Liver (tissue), 9 donors: ENCODE data around the gene MMP14. TPM values are rescaled to one million over a fixed set of nuclear protein-coding genes. Genes with fewer than 3 reads are reported as not detected.
"Not testable (repeated sequence)": the region's sequence is repeated elsewhere in the genome, so short reads cannot be mapped to it uniquely, and the experiment has no call there.

Source experiments
- DNase-seq: peaks from one replicate; pipeline ENCODE4 v3.0.0-alpha.2; 2017; ENCODE audit warnings: low spot score
- H3K27ac ChIP-seq, 2 donors: one replicate each; pipeline ENCODE4 v1.7.0; 2013; ENCODE audit warnings: inconsistent platforms in 2 of 2, low read length in 2 of 2, control low read depth in 1 of 2, low read depth in 1 of 2, mild to moderate bottlenecking in 1 of 2
- H3K27me3 ChIP-seq, 4 donors: one replicate each; pipeline versions ENCODE4 v1.6.1 to v1.7.0; 2013; ENCODE audit warnings: low read length in 3 of 4, inconsistent platforms in 1 of 4, mild to moderate bottlenecking in 1 of 4, moderate library complexity in 1 of 4; ENCODE audit not compliant: control insufficient read depth in 4 of 4, insufficient read depth in 4 of 4
- H3K36me3 ChIP-seq, 4 donors: one replicate each; pipeline versions ENCODE4 v1.6.1 to v1.7.0; 2013; ENCODE audit warnings: low read length in 3 of 4, mild to moderate bottlenecking in 3 of 4, low read depth in 1 of 4, moderate library complexity in 1 of 4; ENCODE audit not compliant: control insufficient read depth in 4 of 4, insufficient read depth in 3 of 4
- H3K4me1 ChIP-seq, 4 donors: one replicate each; pipeline versions ENCODE4 v1.6.1 to v1.7.0; 2013; ENCODE audit warnings: low read length in 3 of 4, mild to moderate bottlenecking in 3 of 4, moderate library complexity in 1 of 4; ENCODE audit not compliant: control insufficient read depth in 4 of 4, insufficient read depth in 4 of 4
- H3K4me3 ChIP-seq, 3 donors: one replicate each; pipeline versions ENCODE4 v1.6.1 to v1.7.0; 2013; ENCODE audit warnings: low read length in 3 of 3, control low read depth in 1 of 3, low read depth in 1 of 3, mild to moderate bottlenecking in 1 of 3
- H3K9ac ChIP-seq, 2 donors: one replicate each; pipeline ENCODE4 v1.7.0; 2013; ENCODE audit warnings: low read length in 2 of 2, mild to moderate bottlenecking in 2 of 2, moderate library complexity in 2 of 2, control low read depth in 1 of 2, low read depth in 1 of 2
- H3K9me3 ChIP-seq, 4 donors: one replicate each; pipeline versions ENCODE4 v1.6.1 to v1.7.0; 2013; ENCODE audit warnings: low read length in 3 of 4; ENCODE audit not compliant: control insufficient read depth in 4 of 4
- CTCF ChIP-seq: fragments of 150-350 bp; IDR thresholded peaks from 2 replicates; pipeline ENCODE4 v1.5.1; 2017; ENCODE audit warnings: improper control_type of control experiment, low read depth, low read length; ENCODE audit not compliant: missing input control
- EGR1 ChIP-seq, 2 donors: IDR thresholded peaks; 2 replicates each; pipeline ENCODE4 v1.6.1; 2016 to 2018; ENCODE audit warnings: antibody characterized with exemption in 2 of 2, low read depth in 2 of 2
- FOXA2 ChIP-seq: IDR thresholded peaks from 2 replicates; pipeline ENCODE4 v1.6.1; 2016; ENCODE audit warnings: antibody characterized with exemption
- GABPA ChIP-seq, 2 donors: IDR thresholded peaks in 1 of 2; conservative IDR thresholded peaks in 1 of 2; 2 replicates each; pipeline ENCODE4 v1.6.1; 2016; ENCODE audit warnings: antibody characterized with exemption in 2 of 2, mild to moderate bottlenecking in 1 of 2, moderate library complexity in 1 of 2
- HNF4A ChIP-seq, 2 donors: conservative IDR thresholded peaks; 2 replicates each; pipeline ENCODE4 v1.6.1; 2016; ENCODE audit warnings: antibody characterized with exemption in 2 of 2, mild to moderate bottlenecking in 2 of 2
- HNF4G ChIP-seq: IDR thresholded peaks from 2 replicates; pipeline ENCODE4 v1.6.1; 2016; ENCODE audit warnings: antibody characterized with exemption
- JUND ChIP-seq, 2 donors: IDR thresholded peaks; 2 replicates each; pipeline ENCODE4 v1.6.1; 2016; ENCODE audit warnings: antibody characterized with exemption in 2 of 2
- MAX ChIP-seq: IDR thresholded peaks from 2 replicates; pipeline ENCODE4 v1.6.1; 2016; ENCODE audit warnings: antibody characterized with exemption
- RAD21 ChIP-seq, 2 donors: IDR thresholded peaks; 2 replicates each; pipeline ENCODE4 v1.6.1; 2016; ENCODE audit warnings: antibody characterized with exemption in 2 of 2, mild to moderate bottlenecking in 2 of 2
- REST ChIP-seq: IDR thresholded peaks from 2 replicates; pipeline ENCODE4 v1.6.1; 2016; ENCODE audit warnings: antibody characterized with exemption, mild to moderate bottlenecking
- RXRA ChIP-seq, 2 donors: IDR thresholded peaks; 2 replicates each; pipeline ENCODE4 v1.6.1; 2017 to 2018; ENCODE audit warnings: antibody characterized with exemption in 2 of 2, mild to moderate bottlenecking in 1 of 2
- SP1 ChIP-seq: IDR thresholded peaks from 2 replicates; pipeline ENCODE4 v1.6.1; 2018; ENCODE audit warnings: antibody characterized with exemption, mild to moderate bottlenecking
- TAF1 ChIP-seq: conservative IDR thresholded peaks from 2 replicates; pipeline ENCODE4 v1.6.1; 2016; ENCODE audit warnings: antibody characterized with exemption, mild to moderate bottlenecking
- YY1 ChIP-seq: IDR thresholded peaks from 2 replicates; pipeline ENCODE4 v1.6.1; 2016; ENCODE audit warnings: antibody characterized with exemption, mild to moderate bottlenecking
- ZBTB33 ChIP-seq: IDR thresholded peaks from 2 replicates; pipeline ENCODE4 v1.6.1; 2016; ENCODE audit warnings: antibody characterized with exemption
- WGBS: extraction: QIAGEN DNeasy Blood & Tissue Kit; methylation state at CpG from one replicate; pipeline ENCODE4 v1.1.7; 2013; 5-methylcytosine and 5-hydroxymethylcytosine counted together
- polyA plus RNA-seq, 2 donors: library from polyadenylated mRNA; stranded (reverse) in 1 of 2; unstranded in 1 of 2; fragments of 200-250 nt in 1 of 2; fragments of >200 nt in 1 of 2; fragmentation: Nextera tagmentation in 1 of 2; extraction: Ambion mirVana in 1 of 2; gene quantifications; one replicate each; pipeline versions ENCODE4 v1.2.1 to v1.2.3, GENCODE V29; 2013 to 2015
- total RNA-seq, 2 donors: library from RNA; depleted of rRNA; stranded (reverse); fragments of >200 nt; gene quantifications; one replicate each; pipeline ENCODE4 v1.2.3, GENCODE V29; 2014
- donor health status: healthy.
- donor health status: healthy.
- donor health status: healthy.
- donor health status: healthy.
- donor health status: healthy.

Gene MMP14
- total and polyA plus RNA-seq, 4 donors, result 0.86 to 10.6 (median 8.0) TPM

GRCh38 chr14:22852599-22852939 is 16.2 kb downstream of the MMP14 start:
- no peaks in the 10 kb centered on the region for H3K27me3 ChIP-seq
- peaks cover 0 to 12% (median 8%) of the 10 kb centered on the region in 4 donors for H3K4me1 ChIP-seq
- H3K27ac ChIP-seq, result peak overlapping the region; percentile 52
- no peak overlapping the region for H3K4me3 ChIP-seq
- no peak overlapping the region for H3K9ac ChIP-seq
- H3K36me3 ChIP-seq, result no peaks in the 10 kb centered on the region
- no peak for TF ChIP-seq EGR1 (IDR thresholded peaks at IDR 0.05; ENCODE audit: low read depth in 2 of 2)
- no peak for TF ChIP-seq MAX
- TF ChIP-seq REST, result no peak
- TF ChIP-seq YY1, result no peak
- TF ChIP-seq GABPA (IDR thresholded peaks at IDR 0.05 in 1 of 2, conservative IDR thresholded peaks at IDR 0.05 in 1 of 2), result peak in 1 of 2 donors; percentile 17
- TF ChIP-seq SP1, result no peak
- TF ChIP-seq FOXA2, result peak; percentile 20
- no peak for DNase-seq
- WGBS, result 55% methylated on average over 2 of the region's 2 CpGs
- no peaks in the 10 kb centered on the region for H3K9me3 ChIP-seq

- DNase-seq, result peak; percentile 97
- Histone ChIP-seq H3K36me3 (no peaks in the 10 kb centered on the region), H3K9me3 (no peaks in the 10 kb centered on the region), H3K4me3 (peak overlapping the region; percentile 30 to 56 (median 47)), H3K9ac (peak overlapping the region; percentile 46 to 66), H3K27me3 (no peaks in the 10 kb centered on the region), H3K27ac (peak overlapping the region; percentile 52), H3K4me1 (peaks cover 0 to 12% (median 7%) of the 10 kb centered on the region in 4 donors)
- TF ChIP-seq JUND (IDR thresholded peaks at IDR 0.05) (no peak), TAF1 (no peak), FOXA2 (peak; percentile 3), CTCF (peak; percentile 93), HNF4G (peak; percentile 75), SP1 (peak; percentile 76), RAD21 (IDR thresholded peaks at IDR 0.05) (peak; percentile 95 to 97), EGR1 (IDR thresholded peaks at IDR 0.05; ENCODE audit: low read depth in 2 of 2) (peak in 1 of 2 donors; percentile 20), REST (no peak), RXRA (IDR thresholded peaks at IDR 0.05) (peak; percentile 34 to 38), GABPA (IDR thresholded peaks at IDR 0.05 in 1 of 2, conservative IDR thresholded peaks at IDR 0.05 in 1 of 2) (peak in 1 of 2 donors; percentile 5), MAX (peak; percentile 50), ZBTB33 (no peak), YY1 (peak; percentile 70), HNF4A (conservative IDR thresholded peaks at IDR 0.05) (peak; percentile 79 to 82)
- 1% methylated on average over 20 of the region's 20 CpGs for WGBS
Observed at GRCh38 chr14:22852940-22853767, 16.8 kb downstream of the MMP14 start.

GRCh38 chr14:22854296-22854695 is 17.9 kb downstream of the MMP14 start:
- not testable (repeated sequence) for H3K4me3 ChIP-seq, H3K27me3 ChIP-seq, H3K4me1 ChIP-seq, H3K9me3 ChIP-seq, H3K9ac ChIP-seq, DNase-seq, H3K36me3 ChIP-seq, H3K27ac ChIP-seq
- 97% methylated on average over 11 of the region's 11 CpGs for WGBS
